Cardiac muscle cell (in vitro differentiated cells and primary cell): ENCODE data around the gene ZNF334. TPM values are rescaled to one million over a fixed set of nuclear protein-coding genes. Genes with fewer than 3 reads are reported as not detected.

Experiments used
- DNase-seq, 2 donors: peaks; one replicate each; pipeline versions ENCODE4 v3.0.0 to v3.0.0-alpha.2; 2010 to 2017; ENCODE audit warnings: low read depth in 1 of 2, low spot score in 1 of 2
- H3K27ac ChIP-seq: fragments of 200-600 bp; sonication (generic); 2 replicates; pipeline ENCODE4 v1.5.1; 2016
- H3K27me3 ChIP-seq: fragments of 200-600 bp; sonication (generic); 2 replicates; pipeline ENCODE4 v1.6.0; 2016; ENCODE audit warnings: control low read depth
- H3K36me3 ChIP-seq: fragments of 200-600 bp; sonication (generic); 2 replicates; pipeline ENCODE4 v1.5.1; 2016; ENCODE audit warnings: control low read depth
- H3K4me1 ChIP-seq: fragments of 200-600 bp; sonication (generic); 2 replicates; pipeline ENCODE4 v1.8.1; 2017; ENCODE audit warnings: low read depth, mild to moderate bottlenecking, mixed run types
- H3K4me3 ChIP-seq: fragments of 200-600 bp; sonication (generic); 2 replicates; pipeline ENCODE4 v1.5.1; 2016; ENCODE audit warnings: mild to moderate bottlenecking
- H3K9me3 ChIP-seq: fragments of 200-600 bp; sonication (generic); 2 replicates; pipeline ENCODE4 v1.5.1; 2017; ENCODE audit warnings: low read depth, mild to moderate bottlenecking, control low read depth
- polyA plus RNA-seq: library from polyadenylated mRNA; unstranded; fragments of >200 nt; fragmentation: Nextera tagmentation; extraction: Ambion mirVana; gene quantifications from 2 replicates; pipeline ENCODE4 v1.2.1, GENCODE V29; 2016
- total RNA-seq: library from RNA; depleted of rRNA; stranded (reverse); fragments of >200 nt; gene quantifications from 2 replicates; pipeline ENCODE4 v1.2.3, GENCODE V29; 2016
- TF ChIP-seq, protein P1 (sequence below): IDR thresholded peaks from 2 replicates; pipeline ENCODE4 v1.5.1; 2012; ENCODE audit warnings: low read depth, mild to moderate bottlenecking, low read length

ZNF334 gene
- total and polyA plus RNA-seq, 2 experiments from 2014 or later, result 10.9 to 13.4 TPM

GRCh38 chr20:46558511-46558959 lies 45.2 kb upstream of the ZNF334 start:
- no peak overlapping the region for H3K27ac ChIP-seq
- H3K27me3 ChIP-seq, result no peaks in the 10 kb centered on the region
- no peaks in the 10 kb centered on the region for H3K4me1 ChIP-seq
- TF ChIP-seq, protein P1, sequence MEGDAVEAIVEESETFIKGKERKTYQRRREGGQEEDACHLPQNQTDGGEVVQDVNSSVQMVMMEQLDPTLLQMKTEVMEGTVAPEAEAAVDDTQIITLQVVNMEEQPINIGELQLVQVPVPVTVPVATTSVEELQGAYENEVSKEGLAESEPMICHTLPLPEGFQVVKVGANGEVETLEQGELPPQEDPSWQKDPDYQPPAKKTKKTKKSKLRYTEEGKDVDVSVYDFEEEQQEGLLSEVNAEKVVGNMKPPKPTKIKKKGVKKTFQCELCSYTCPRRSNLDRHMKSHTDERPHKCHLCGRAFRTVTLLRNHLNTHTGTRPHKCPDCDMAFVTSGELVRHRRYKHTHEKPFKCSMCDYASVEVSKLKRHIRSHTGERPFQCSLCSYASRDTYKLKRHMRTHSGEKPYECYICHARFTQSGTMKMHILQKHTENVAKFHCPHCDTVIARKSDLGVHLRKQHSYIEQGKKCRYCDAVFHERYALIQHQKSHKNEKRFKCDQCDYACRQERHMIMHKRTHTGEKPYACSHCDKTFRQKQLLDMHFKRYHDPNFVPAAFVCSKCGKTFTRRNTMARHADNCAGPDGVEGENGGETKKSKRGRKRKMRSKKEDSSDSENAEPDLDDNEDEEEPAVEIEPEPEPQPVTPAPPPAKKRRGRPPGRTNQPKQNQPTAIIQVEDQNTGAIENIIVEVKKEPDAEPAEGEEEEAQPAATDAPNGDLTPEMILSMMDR, result no peak
- no peaks in the 10 kb centered on the region for H3K36me3 ChIP-seq
- DNase-seq, result peak in 1 of 2 donors; percentile 70
- no peak overlapping the region for H3K4me3 ChIP-seq
- H3K9me3 ChIP-seq, result no peaks in the 10 kb centered on the region

DNA sequence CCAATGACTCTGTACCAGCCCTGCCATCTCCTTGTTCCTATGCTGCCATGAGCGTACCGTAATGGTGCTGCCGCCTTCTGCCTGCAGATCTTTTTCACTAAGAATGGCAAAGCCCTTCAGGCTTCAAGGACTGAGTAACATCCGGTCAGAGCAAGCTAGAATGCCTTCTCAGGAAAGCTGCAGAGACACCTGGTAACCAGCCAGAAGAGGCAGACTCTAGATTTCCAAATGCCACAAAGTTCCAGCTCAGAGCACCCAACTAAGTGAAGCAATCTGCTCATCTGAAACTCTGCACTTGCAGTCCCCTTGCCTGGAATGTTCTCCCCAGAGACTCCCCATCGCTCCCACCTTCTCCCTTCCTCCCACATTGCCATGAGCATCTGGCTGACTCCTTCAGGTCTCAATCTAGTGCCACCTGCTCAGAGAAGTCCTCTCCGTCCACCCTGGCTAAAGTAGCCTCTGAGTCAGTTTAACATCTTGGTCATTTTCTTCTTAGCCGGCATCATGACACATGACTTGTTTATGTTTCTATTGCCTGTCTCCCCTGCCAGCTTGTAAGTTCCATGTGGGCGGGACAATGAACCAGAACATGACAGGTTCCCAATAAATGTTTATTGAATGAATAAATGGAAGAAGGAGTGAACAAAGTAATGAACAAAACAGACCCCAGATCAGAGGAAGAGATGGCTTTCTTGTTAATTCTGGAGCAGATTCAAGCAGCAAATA lies 44.0 kb upstream of the ZNF334 start:
- DNase-seq, result peak in 1 of 2 donors; percentile 27
- Histone ChIP-seq H3K4me3 (no peak overlapping the region), H3K9me3 (no peaks in the 10 kb centered on the region), H3K27ac (no peak overlapping the region), H3K36me3 (no peaks in the 10 kb centered on the region), H3K4me1 (peaks cover 6% of the 10 kb centered on the region), H3K27me3 (no peaks in the 10 kb centered on the region)
- TF ChIP-seq, protein P1, result no peak

DNA sequence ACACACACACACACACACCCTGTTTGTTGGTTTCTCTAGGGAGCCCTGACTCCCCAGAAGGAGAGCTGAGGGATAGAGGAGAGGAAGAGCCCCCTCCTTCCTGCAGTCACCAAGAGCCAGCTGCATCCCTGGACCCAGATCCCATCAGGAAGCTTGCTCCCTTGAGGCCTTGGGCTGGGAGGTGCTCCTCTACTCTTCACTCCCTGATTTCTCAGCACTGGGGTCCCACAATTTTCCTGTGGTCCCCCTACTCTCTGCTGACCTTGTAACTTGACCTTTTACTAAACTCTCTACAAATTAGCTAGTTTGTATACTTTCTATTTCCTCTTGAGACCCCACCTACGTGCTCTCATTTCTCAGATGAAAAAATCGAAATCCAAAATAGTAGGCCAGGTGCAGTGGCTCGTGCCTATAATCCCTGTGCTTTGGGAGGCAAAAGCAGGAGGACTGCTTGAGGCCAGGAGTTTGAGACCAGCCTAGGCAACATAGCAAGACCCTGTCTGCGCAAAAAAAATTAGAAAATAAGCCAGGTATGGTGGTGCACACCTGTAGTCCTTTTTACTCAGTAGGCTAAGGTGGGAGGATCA lies 42.1 kb upstream of the ZNF334 start:
- Histone ChIP-seq H3K27me3 (no peaks in the 10 kb centered on the region), H3K4me1 (peaks cover 6% of the 10 kb centered on the region), H3K4me3 (no peak overlapping the region), H3K36me3 (no peaks in the 10 kb centered on the region), H3K9me3 (no peaks in the 10 kb centered on the region), H3K27ac (no peak overlapping the region)
- TF ChIP-seq, protein P1, result no peak
- DNase-seq, result no peak

DNA sequence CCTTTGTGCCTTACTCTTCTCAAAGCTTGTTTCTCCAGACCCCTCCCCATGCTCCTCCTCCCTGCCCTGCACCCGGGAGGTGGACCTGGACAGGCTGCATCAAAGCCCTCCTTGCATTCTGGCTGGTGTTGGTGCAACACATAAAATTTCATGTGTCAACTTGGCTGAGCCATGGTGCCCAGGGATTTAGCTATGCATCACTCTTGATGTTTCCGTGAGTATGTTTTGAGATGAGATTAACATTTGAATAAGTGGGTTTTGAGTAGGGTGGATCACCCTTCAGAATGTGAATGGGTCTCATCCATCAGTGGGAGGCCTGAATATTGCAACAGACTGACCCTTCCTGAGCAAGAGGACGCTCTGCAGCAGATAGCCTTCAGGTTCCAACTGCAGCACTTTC lies 41.5 kb upstream of the ZNF334 start:
- TF ChIP-seq, protein P1, result no peak
- Histone ChIP-seq H3K4me1 (peaks cover 6% of the 10 kb centered on the region), H3K27ac (no peak overlapping the region)

GRCh38 chr20:46553926-46554325 lies 40.6 kb upstream of the ZNF334 start:
- H3K36me3 ChIP-seq, result no peaks in the 10 kb centered on the region
- H3K27me3 ChIP-seq, result no peaks in the 10 kb centered on the region
- no peaks in the 10 kb centered on the region for H3K9me3 ChIP-seq
- no peak overlapping the region for H3K4me3 ChIP-seq
- TF ChIP-seq, protein P1, result no peak
- no peak for DNase-seq
- H3K4me1 ChIP-seq, result peaks cover 6% of the 10 kb centered on the region
- H3K27ac ChIP-seq, result no peak overlapping the region

More for the DNA sequence above, 41.5 kb upstream of the ZNF334 start:
- H3K9me3 ChIP-seq, result no peaks in the 10 kb centered on the region
- DNase-seq, result no peak
- H3K27me3 ChIP-seq, result no peaks in the 10 kb centered on the region
- no peak overlapping the region for H3K4me3 ChIP-seq
- H3K36me3 ChIP-seq, result no peaks in the 10 kb centered on the region
